IMR-90 (cell line): Measurements from ENCODE around the gene ABCC4. TPM values are rescaled to one million over a fixed set of nuclear protein-coding genes. Genes with fewer than 3 reads are reported as not detected.

Experiments used
- ATAC-seq: fragments of 200-7000 bp; cut with Tn5 transposase; 2 replicates; pipeline ENCODE4 v1.9.1; 2020; ENCODE audit warnings: low read depth, mild to moderate bottlenecking, moderate library complexity
- BruUV-seq: library from RNA; stranded (reverse); fragments of 400-500 nt; replicated peaks from 2 replicates; lab custom pipeline; 2021; lab: Mats Ljungman, UMichigan
- CTCF ChIA-PET: fragments of 300-600 bp; formaldehyde crosslinking; extraction: SDS; loops from one replicate; lab custom pipeline; 2021; ENCODE audit warnings: antibody characterized with exemption; lab: Yijun Ruan, JAX
- POLR2A ChIA-PET: fragments of 300-600 bp; sonication (Branson Sonifier 250); formaldehyde crosslinking; loops from one replicate; lab custom pipeline; 2022; ENCODE audit warnings: antibody characterized with exemption; ENCODE audit not compliant: unreplicated experiment; lab: Charles Lee
- DNase-seq: peaks from one replicate; pipeline ENCODE4 v3.0.0; 2013
- H2AFZ ChIP-seq: replicated peaks from 2 replicates; pipeline ENCODE3; 2013; ENCODE audit warnings: low read length, mild to moderate bottlenecking; ENCODE audit not compliant: poor library complexity
- H2AK5ac ChIP-seq: 2 replicates; pipeline ENCODE4 v1.6.1; 2013; ENCODE audit warnings: low read depth, low read length, inconsistent platforms
- H2AK9ac ChIP-seq: replicated peaks from 2 replicates; pipeline ENCODE3; 2013; ENCODE audit warnings: mild to moderate bottlenecking, low read depth, low read length, moderate library complexity; ENCODE audit not compliant: poor library complexity
- H2BK120ac ChIP-seq: 2 replicates; pipeline ENCODE4 v1.6.1; 2013; ENCODE audit warnings: low read depth, low read length, inconsistent platforms
- H2BK15ac ChIP-seq: 3 replicates; pipeline ENCODE4 v1.6.1; 2013; ENCODE audit warnings: low read depth, low read length, inconsistent platforms
- H2BK20ac ChIP-seq: 2 replicates; pipeline ENCODE4 v1.6.1; 2013; ENCODE audit warnings: low read depth, mild to moderate bottlenecking, inconsistent platforms, low read length, moderate library complexity
- H2BK5ac ChIP-seq: 2 replicates; pipeline ENCODE4 v1.6.1; 2013; ENCODE audit warnings: mild to moderate bottlenecking, low read depth, low read length, inconsistent platforms; ENCODE audit not compliant: poor library complexity, severe bottlenecking
- H3K14ac ChIP-seq: replicated peaks from 2 replicates; pipeline ENCODE4 v1.6.1; 2013; ENCODE audit warnings: low read depth, low read length, inconsistent platforms
- H3K18ac ChIP-seq: 2 replicates; pipeline ENCODE4 v1.6.1; 2013; ENCODE audit warnings: low read depth, low read length, control low read depth
- H3K23ac ChIP-seq: 2 replicates; pipeline ENCODE4 v1.6.1; 2013; ENCODE audit warnings: low read depth, low read length, inconsistent platforms
- H3K27ac ChIP-seq: 2 replicates; pipeline ENCODE4 v1.5.1; 2013; ENCODE audit warnings: mild to moderate bottlenecking, control low read depth, low read length; ENCODE audit not compliant: insufficient read depth
- H3K27me3 ChIP-seq: 2 replicates; pipeline ENCODE4 v1.6.1; 2013; ENCODE audit warnings: low read length; ENCODE audit not compliant: control insufficient read depth, insufficient read depth
- H3K36me3 ChIP-seq: 2 replicates; pipeline ENCODE4 v1.6.1; 2013; ENCODE audit warnings: low read length, mixed read lengths; ENCODE audit not compliant: control insufficient read depth, insufficient read depth
- H3K4ac ChIP-seq: 2 replicates; pipeline ENCODE4 v1.6.1; 2013; ENCODE audit warnings: low read depth, low read length, inconsistent platforms
- H3K4me1 ChIP-seq: 2 replicates; pipeline ENCODE4 v1.6.1; 2013; ENCODE audit warnings: low read length, mixed read lengths; ENCODE audit not compliant: control insufficient read depth, insufficient read depth
- H3K4me2 ChIP-seq: 2 replicates; pipeline ENCODE4 v1.6.1; 2013; ENCODE audit warnings: low read depth, mild to moderate bottlenecking, control low read depth, low read length, moderate library complexity
- H3K4me3 ChIP-seq: 2 replicates; pipeline ENCODE4 v1.5.1; 2013; ENCODE audit warnings: low read depth, mild to moderate bottlenecking, control low read depth, low read length, moderate library complexity; ENCODE audit not compliant: insufficient read depth
- H3K56ac ChIP-seq: 2 replicates; pipeline ENCODE4 v1.6.1; 2013; ENCODE audit warnings: low read length, inconsistent platforms; ENCODE audit not compliant: insufficient read depth; ENCODE audit errors: extremely low read depth
- H3K79me1 ChIP-seq, 2 experiments: 2 replicates each; pipeline ENCODE4 v1.6.1; 2013; ENCODE audit warnings: low read length in 2 of 2, inconsistent platforms in 1 of 2, low read depth in 1 of 2
- H3K9ac ChIP-seq: 2 replicates; pipeline ENCODE4 v1.6.1; 2013; ENCODE audit warnings: low read depth, low read length, control low read depth
- H3K9me1 ChIP-seq: 2 replicates; pipeline ENCODE4 v1.6.1; 2013; ENCODE audit warnings: low read length, inconsistent platforms; ENCODE audit not compliant: insufficient read depth
- H3K9me3 ChIP-seq: 2 replicates; pipeline ENCODE4 v1.6.1; 2013; ENCODE audit warnings: low read length; ENCODE audit not compliant: control insufficient read depth, insufficient read depth
- H4K20me1 ChIP-seq: 2 replicates; pipeline ENCODE4 v1.6.1; 2013; ENCODE audit warnings: low read length, inconsistent platforms; ENCODE audit not compliant: insufficient read depth
- H4K5ac ChIP-seq: 2 replicates; pipeline ENCODE4 v1.6.1; 2013; ENCODE audit warnings: mild to moderate bottlenecking, low read depth, low read length, control low read depth
- H4K8ac ChIP-seq, 2 experiments: 2 replicates each; pipeline ENCODE4 v1.6.1; 2013; ENCODE audit warnings: low read depth in 2 of 2, low read length in 2 of 2, control low read depth in 1 of 2, inconsistent platforms in 1 of 2
- H4K91ac ChIP-seq: 2 replicates; pipeline ENCODE4 v1.6.1; 2013; ENCODE audit warnings: low read depth, low read length, inconsistent platforms; ENCODE audit not compliant: insufficient read depth
- BHLHE40 ChIP-seq: fragments of 150-350 bp; IDR thresholded peaks from 2 replicates; pipeline ENCODE4 v1.6.1; 2016; ENCODE audit warnings: mild to moderate bottlenecking, low read depth, low read length
- CEBPB ChIP-seq: IDR thresholded peaks from 2 replicates; pipeline ENCODE4 v1.6.1; 2012; ENCODE audit warnings: low read depth, low read length, improper control_type of control experiment
- CHD1 ChIP-seq: IDR thresholded peaks from 2 replicates; pipeline ENCODE4 v1.6.1; 2012; ENCODE audit warnings: low read depth, low read length, improper control_type of control experiment
- FOS ChIP-seq: fragments of 150-350 bp; IDR thresholded peaks from 2 replicates; pipeline ENCODE4 v1.6.1; 2016; ENCODE audit warnings: low read depth, low read length
- MAFK ChIP-seq: IDR thresholded peaks from 2 replicates; pipeline ENCODE4 v1.6.1; 2012; ENCODE audit warnings: low read depth, low read length, improper control_type of control experiment
- MAZ ChIP-seq: IDR thresholded peaks from 2 replicates; pipeline ENCODE4 v1.6.1; 2012; ENCODE audit warnings: low read depth, mild to moderate bottlenecking, low read length, improper control_type of control experiment, moderate library complexity, borderline replicate concordance
- MXI1 ChIP-seq: IDR thresholded peaks from 2 replicates; pipeline ENCODE4 v1.6.1; 2012; ENCODE audit warnings: low read depth, mild to moderate bottlenecking, low read length, moderate library complexity, borderline replicate concordance
- NFE2L2 ChIP-seq: fragments of 150-350 bp; IDR thresholded peaks from 2 replicates; pipeline ENCODE4 v1.6.1; 2016; ENCODE audit warnings: low read depth, mild to moderate bottlenecking, low read length
- POLR2A ChIP-seq: IDR thresholded peaks from 2 replicates; pipeline ENCODE4 v1.6.1; 2012; ENCODE audit warnings: mild to moderate bottlenecking, low read depth, low read length
- RAD21 ChIP-seq: IDR thresholded peaks from 2 replicates; pipeline ENCODE4 v1.6.1; 2012; ENCODE audit warnings: low read length, improper control_type of control experiment
- RCOR1 ChIP-seq: IDR thresholded peaks from 2 replicates; pipeline ENCODE4 v1.6.1; 2012; ENCODE audit warnings: mild to moderate bottlenecking, low read length, improper control_type of control experiment; ENCODE audit not compliant: insufficient replicate concordance
- RFX5 ChIP-seq: IDR thresholded peaks from 2 replicates; pipeline ENCODE4 v1.8.0; 2012; ENCODE audit warnings: low read depth, mild to moderate bottlenecking, low read length, moderate library complexity
- SMC3 ChIP-seq: fragments of 150-350 bp; IDR thresholded peaks from 2 replicates; pipeline ENCODE4 v1.6.1; 2016; ENCODE audit warnings: low read depth, mild to moderate bottlenecking, antibody characterized with exemption, low read length, moderate library complexity
- WGBS, 2 experiments: methylation state at CpG; one replicate each; pipeline versions ENCODE4 v1.1.5 to v1.1.7; 2013; ENCODE audit warnings: missing lambda C conversion rate in 2 of 2; ENCODE audit not compliant: insufficient read length in 1 of 2; ENCODE audit errors: extremely low coverage in 2 of 2; 5-methylcytosine and 5-hydroxymethylcytosine counted together
- dilution Hi-C: fragments of 300-500 bp; cut with HindIII; formaldehyde crosslinking; loops from one replicate; pipeline ENCODE4 v1.14.3; 2018; ENCODE audit warnings: low sequenced_read_pairs; ENCODE audit not compliant: unreplicated experiment
- in situ Hi-C: fragments of 300-500 bp; cut with MboI; formaldehyde crosslinking; loops from 3 replicates; pipeline ENCODE4 v1.14.3; 2019; ENCODE audit warnings: low sequenced_read_pairs, inconsistent platforms, mixed read lengths
- intact Hi-C: fragments of 100-400 bp; cut with micrococcal nuclease; formaldehyde crosslinking; loops from 2 replicates; pipeline ENCODE4 v1.10.0; 2022
- polyA plus RNA-seq, 3 experiments: library from polyadenylated mRNA; depleted of rRNA; stranded (reverse); fragments of >200 nt; gene quantifications; 2 replicates each; pipeline ENCODE4 v1.2.3, GENCODE V29; 2012; ENCODE audit warnings: low replicate concordance in 1 of 3
- total RNA-seq: library from RNA; depleted of rRNA; stranded (reverse); fragments of >200 nt; gene quantifications from 2 replicates; pipeline ENCODE4 v1.2.3, GENCODE V29; 2012
- TF ChIP-seq, protein P1 (sequence below): fragments of 150-350 bp; IDR thresholded peaks from 2 replicates; pipeline ENCODE4 v1.6.1; 2017; ENCODE audit warnings: mild to moderate bottlenecking, antibody characterized with exemption, low read length, low read depth
- TF ChIP-seq, protein P2 (sequence below): conservative IDR thresholded peaks from 2 replicates; pipeline ENCODE4 v1.5.1; 2012; ENCODE audit warnings: mild to moderate bottlenecking, low read depth, low read length, improper control_type of control experiment
- TF ChIP-seq, protein P3 (sequence below): fragments of 150-350 bp; IDR thresholded peaks from 2 replicates; pipeline ENCODE4 v1.6.1; 2016; ENCODE audit warnings: low read depth, mild to moderate bottlenecking, low read length, moderate library complexity, borderline replicate concordance

Gene ABCC4
- total and polyA plus RNA-seq, 2 of the 4 experiments (the other 2 are of a cell fraction), result 16.6 to 41.4 TPM

DNA sequence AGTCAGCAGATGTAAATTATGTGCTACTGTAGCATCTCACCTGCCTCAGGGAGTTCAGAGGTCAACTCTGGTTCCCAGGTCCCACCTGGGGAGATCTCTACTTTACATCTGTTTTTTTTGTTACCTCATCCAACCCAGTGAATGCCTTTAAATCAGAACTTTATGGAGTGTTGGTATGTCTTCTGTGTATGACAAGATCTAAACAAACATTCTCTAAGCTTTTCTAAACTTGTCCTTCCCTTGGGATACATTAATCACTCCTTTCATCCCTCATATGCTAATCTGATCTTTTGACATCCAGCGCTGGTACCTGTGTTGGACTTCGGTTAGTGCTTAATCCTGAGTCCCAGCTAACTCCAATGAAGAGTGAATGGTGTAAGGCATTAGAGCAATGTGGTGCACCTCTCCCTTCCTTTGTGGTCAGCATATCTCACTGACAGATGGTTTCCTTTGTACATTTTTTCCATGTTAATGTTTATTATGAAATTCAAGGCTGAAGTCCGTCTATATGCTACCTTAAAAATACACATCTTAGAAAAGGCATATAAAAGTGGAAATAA is 213.4 kb downstream of the ABCC4 start:
- no CpG with 5 or more reads among the region's 3 CpGs for WGBS, 2 experiments
- no peak overlapping the region for H3K56ac ChIP-seq
- H3K4me1 ChIP-seq, result peaks cover 3% of the 10 kb centered on the region; the same call in 1 of the 2 replicates
- no peak for TF ChIP-seq MAFK
- TF ChIP-seq RCOR1, result no peak
- TF ChIP-seq NFE2L2, result no peak
- no peak for TF ChIP-seq SMC3
- no peak for TF ChIP-seq POLR2A
- TF ChIP-seq RFX5, result no peak
- TF ChIP-seq MXI1, result no peak
- no peak for TF ChIP-seq MAZ
- TF ChIP-seq, protein P1, sequence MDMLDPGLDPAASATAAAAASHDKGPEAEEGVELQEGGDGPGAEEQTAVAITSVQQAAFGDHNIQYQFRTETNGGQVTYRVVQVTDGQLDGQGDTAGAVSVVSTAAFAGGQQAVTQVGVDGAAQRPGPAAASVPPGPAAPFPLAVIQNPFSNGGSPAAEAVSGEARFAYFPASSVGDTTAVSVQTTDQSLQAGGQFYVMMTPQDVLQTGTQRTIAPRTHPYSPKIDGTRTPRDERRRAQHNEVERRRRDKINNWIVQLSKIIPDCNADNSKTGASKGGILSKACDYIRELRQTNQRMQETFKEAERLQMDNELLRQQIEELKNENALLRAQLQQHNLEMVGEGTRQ, result no peak
- TF ChIP-seq CHD1, result no peak
- TF ChIP-seq CEBPB, result no peak
- no peak for TF ChIP-seq BHLHE40
- TF ChIP-seq, protein P2, sequence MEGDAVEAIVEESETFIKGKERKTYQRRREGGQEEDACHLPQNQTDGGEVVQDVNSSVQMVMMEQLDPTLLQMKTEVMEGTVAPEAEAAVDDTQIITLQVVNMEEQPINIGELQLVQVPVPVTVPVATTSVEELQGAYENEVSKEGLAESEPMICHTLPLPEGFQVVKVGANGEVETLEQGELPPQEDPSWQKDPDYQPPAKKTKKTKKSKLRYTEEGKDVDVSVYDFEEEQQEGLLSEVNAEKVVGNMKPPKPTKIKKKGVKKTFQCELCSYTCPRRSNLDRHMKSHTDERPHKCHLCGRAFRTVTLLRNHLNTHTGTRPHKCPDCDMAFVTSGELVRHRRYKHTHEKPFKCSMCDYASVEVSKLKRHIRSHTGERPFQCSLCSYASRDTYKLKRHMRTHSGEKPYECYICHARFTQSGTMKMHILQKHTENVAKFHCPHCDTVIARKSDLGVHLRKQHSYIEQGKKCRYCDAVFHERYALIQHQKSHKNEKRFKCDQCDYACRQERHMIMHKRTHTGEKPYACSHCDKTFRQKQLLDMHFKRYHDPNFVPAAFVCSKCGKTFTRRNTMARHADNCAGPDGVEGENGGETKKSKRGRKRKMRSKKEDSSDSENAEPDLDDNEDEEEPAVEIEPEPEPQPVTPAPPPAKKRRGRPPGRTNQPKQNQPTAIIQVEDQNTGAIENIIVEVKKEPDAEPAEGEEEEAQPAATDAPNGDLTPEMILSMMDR, result no peak
- TF ChIP-seq RAD21, result no peak
- TF ChIP-seq FOS, result no peak
- TF ChIP-seq, protein P3, sequence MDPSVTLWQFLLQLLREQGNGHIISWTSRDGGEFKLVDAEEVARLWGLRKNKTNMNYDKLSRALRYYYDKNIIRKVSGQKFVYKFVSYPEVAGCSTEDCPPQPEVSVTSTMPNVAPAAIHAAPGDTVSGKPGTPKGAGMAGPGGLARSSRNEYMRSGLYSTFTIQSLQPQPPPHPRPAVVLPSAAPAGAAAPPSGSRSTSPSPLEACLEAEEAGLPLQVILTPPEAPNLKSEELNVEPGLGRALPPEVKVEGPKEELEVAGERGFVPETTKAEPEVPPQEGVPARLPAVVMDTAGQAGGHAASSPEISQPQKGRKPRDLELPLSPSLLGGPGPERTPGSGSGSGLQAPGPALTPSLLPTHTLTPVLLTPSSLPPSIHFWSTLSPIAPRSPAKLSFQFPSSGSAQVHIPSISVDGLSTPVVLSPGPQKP, result no peak
- peak overlapping the region; percentile 70; the same call in 1 of the 3 replicates for H2BK15ac ChIP-seq
- H3K9me1 ChIP-seq, result peaks cover 17% of the 10 kb centered on the region
- no peak overlapping the region for H4K5ac ChIP-seq
- POLR2A ChIA-PET, result no interaction called here
- CTCF ChIA-PET, result no interaction called here
- no peak overlapping the region for H3K4me3 ChIP-seq
- no peak overlapping the region for H2AK5ac ChIP-seq
- peak overlapping the region; percentile 17; the same call in 1 of the 2 replicates for H3K14ac ChIP-seq
- H2BK120ac ChIP-seq, result peak overlapping the region; percentile 35; the same call in 1 of the 2 replicates
- dilution Hi-C loops, result no loop called here
- peaks cover 10% of the 10 kb centered on the region; the same call in 1 of the 2 replicates for H4K20me1 ChIP-seq
- H4K91ac ChIP-seq, result no peak overlapping the region
- DNase-seq (peak; percentile 63), ATAC-seq (peak; percentile 53)
- H3K36me3 ChIP-seq, result peaks cover 13% of the 10 kb centered on the region
- no peak overlapping the region for H3K4ac ChIP-seq
- no peaks in the 10 kb centered on the region for H3K27me3 ChIP-seq
- H3K23ac ChIP-seq, result no peak overlapping the region; the same call in 1 of the 2 replicates
- no peak overlapping the region for H2BK5ac ChIP-seq
- no peak overlapping the region for H3K18ac ChIP-seq
- intact Hi-C loops, result no loop called here
- H3K79me1 ChIP-seq, result peaks cover 8 to 37% of the 10 kb centered on the region in 2 experiments; a peak in 3 of 4 replicates
- H3K9ac ChIP-seq, result no peak overlapping the region
- in situ Hi-C loops, result no loop called here
- no TSS peak for BruUV-seq
- H4K8ac ChIP-seq, result no peak overlapping the region
- no peak overlapping the region for H3K27ac ChIP-seq
- H2AFZ ChIP-seq, result no peak overlapping the region
- no peak overlapping the region for H3K4me2 ChIP-seq
- peak overlapping the region; percentile 6; the same call in 1 of the 2 replicates for H2BK20ac ChIP-seq
- no peak overlapping the region for H2AK9ac ChIP-seq
- no peaks in the 10 kb centered on the region for H3K9me3 ChIP-seq
